HL-60 (cell line): ENCODE results near the gene PBX3.

Source experiments
- REST ChIP-seq: IDR thresholded peaks from 2 replicates; pipeline ENCODE4 v1.6.1; 2012; ENCODE audit warnings: low read depth; ENCODE audit not compliant: insufficient replicate concordance
- TF ChIP-seq, protein P1 (sequence below): IDR thresholded peaks from one replicate; pipeline ENCODE4 v1.5.1; 2011; ENCODE audit warnings: low read length, control low read depth, inconsistent platforms; ENCODE audit not compliant: insufficient read depth

GRCh38 chr9:125884218-125884595 is 137.0 kb downstream of the PBX3 start:
- TF ChIP-seq, protein P1, sequence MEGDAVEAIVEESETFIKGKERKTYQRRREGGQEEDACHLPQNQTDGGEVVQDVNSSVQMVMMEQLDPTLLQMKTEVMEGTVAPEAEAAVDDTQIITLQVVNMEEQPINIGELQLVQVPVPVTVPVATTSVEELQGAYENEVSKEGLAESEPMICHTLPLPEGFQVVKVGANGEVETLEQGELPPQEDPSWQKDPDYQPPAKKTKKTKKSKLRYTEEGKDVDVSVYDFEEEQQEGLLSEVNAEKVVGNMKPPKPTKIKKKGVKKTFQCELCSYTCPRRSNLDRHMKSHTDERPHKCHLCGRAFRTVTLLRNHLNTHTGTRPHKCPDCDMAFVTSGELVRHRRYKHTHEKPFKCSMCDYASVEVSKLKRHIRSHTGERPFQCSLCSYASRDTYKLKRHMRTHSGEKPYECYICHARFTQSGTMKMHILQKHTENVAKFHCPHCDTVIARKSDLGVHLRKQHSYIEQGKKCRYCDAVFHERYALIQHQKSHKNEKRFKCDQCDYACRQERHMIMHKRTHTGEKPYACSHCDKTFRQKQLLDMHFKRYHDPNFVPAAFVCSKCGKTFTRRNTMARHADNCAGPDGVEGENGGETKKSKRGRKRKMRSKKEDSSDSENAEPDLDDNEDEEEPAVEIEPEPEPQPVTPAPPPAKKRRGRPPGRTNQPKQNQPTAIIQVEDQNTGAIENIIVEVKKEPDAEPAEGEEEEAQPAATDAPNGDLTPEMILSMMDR, result no peak
- no peak for TF ChIP-seq REST
